Activated T-helper 1 cell treated with anti-CD3 and anti-CD28 coated beads, Interleukin-12 subunit alpha, Interleukin-12 subunit beta, Interleukin-2, Interleukin-4 antibody, amounts not matched to agents 30 ng/mL and 10 ng/mL and 1 ng/mL, durations not matched to agents 14 hours and 24 hours and 36 hours (primary cell): ENCODE measurements around the gene MYH10. TPM values are rescaled to one million over a fixed set of nuclear protein-coding genes. Genes with fewer than 3 reads are reported as not detected.

Experiments used
- DNase-seq: peaks from one replicate; pipeline ENCODE4 v3.0.0; 2021; ENCODE audit warnings: low spot score
- H3K27ac Mint-ChIP-seq: one replicate; pipeline ENCODE4 v1.8.0; 2021; ENCODE audit warnings: mild to moderate bottlenecking, mixed read lengths
- H3K27me3 Mint-ChIP-seq: one replicate; pipeline ENCODE4 v1.8.0; 2022; ENCODE audit warnings: mild to moderate bottlenecking, moderate library complexity, mixed read lengths; ENCODE audit not compliant: insufficient read depth
- H3K36me3 Mint-ChIP-seq: one replicate; pipeline ENCODE4 v1.8.0; 2021; ENCODE audit warnings: low read depth, mixed read lengths
- H3K4me1 Mint-ChIP-seq: one replicate; pipeline ENCODE4 v1.8.0; 2021; ENCODE audit warnings: low read depth, mixed read lengths
- H3K4me3 Mint-ChIP-seq: one replicate; pipeline ENCODE4 v1.8.0; 2021; ENCODE audit warnings: mild to moderate bottlenecking, moderate library complexity, mixed read lengths
- H3K9me3 Mint-ChIP-seq: one replicate; pipeline ENCODE4 v1.8.0; 2021; ENCODE audit warnings: mixed read lengths
- intact Hi-C: fragments of 100-400 bp; cut with micrococcal nuclease; formaldehyde crosslinking; loops from one replicate; pipeline ENCODE4 v1.15.1; 2024
- total RNA-seq: library from RNA; stranded (reverse); gene quantifications from 2 replicates; pipeline ENCODE4 v1.2.3, GENCODE V29; 2022

The MYH10 gene
- total RNA-seq, 1 donor from 2014 or later = 15.3 TPM

GRCh38 chr17:8618825-8619224 lies 11.7 kb downstream of the MYH10 start:
- H3K27me3 Mint-ChIP-seq = peaks cover 18% of the 10 kb centered on the region
- H3K4me3 Mint-ChIP-seq = no peak overlapping the region
- H3K27ac Mint-ChIP-seq = no peak overlapping the region
- DNase-seq = no peak
- intact Hi-C loops = no loop called here
- H3K9me3 Mint-ChIP-seq = no peaks in the 10 kb centered on the region
- H3K36me3 Mint-ChIP-seq = peaks cover 10% of the 10 kb centered on the region
- H3K4me1 Mint-ChIP-seq = peaks cover 18% of the 10 kb centered on the region

GRCh38 chr17:8614988-8615387 lies 15.5 kb downstream of the MYH10 start:
- no peak overlapping the region for H3K27ac Mint-ChIP-seq

DNA sequence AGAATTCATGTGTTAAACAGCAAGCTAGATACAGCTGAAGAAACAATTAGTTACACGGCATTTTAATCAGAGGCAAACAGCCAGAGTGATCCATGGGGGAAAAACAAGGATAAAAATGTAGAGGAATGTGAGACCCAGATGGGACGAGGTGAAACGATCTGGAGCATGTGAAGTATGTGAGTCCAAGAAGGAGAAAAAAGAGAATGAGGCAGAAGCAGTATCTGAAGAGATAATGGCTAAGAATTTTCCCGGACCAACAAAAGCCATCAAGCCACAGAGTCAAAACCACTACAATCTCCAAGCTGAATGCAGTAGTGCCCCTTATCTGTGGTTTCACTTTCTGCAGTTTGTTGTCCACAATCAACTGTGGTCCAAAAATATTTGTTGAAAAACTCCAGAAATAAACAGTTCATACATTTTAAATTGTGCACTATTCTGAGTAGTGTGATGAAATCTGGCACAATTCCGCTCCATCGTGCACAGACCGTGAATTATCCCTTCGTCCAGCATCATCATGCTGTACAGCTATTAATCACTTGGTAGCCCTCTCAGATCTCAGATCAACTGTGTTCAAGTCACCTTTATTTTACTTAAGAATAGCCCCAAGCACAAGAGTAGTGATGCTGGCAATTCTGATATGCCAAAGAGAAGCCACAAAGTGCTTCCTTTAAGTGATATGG lies 18.8 kb downstream of the MYH10 start:
- no peaks in the 10 kb centered on the region for H3K9me3 Mint-ChIP-seq
- no peaks in the 10 kb centered on the region for H3K4me1 Mint-ChIP-seq
- no peak for DNase-seq
- peaks cover 15% of the 10 kb centered on the region for H3K27me3 Mint-ChIP-seq
- intact Hi-C loops = no loop called here
- no peaks in the 10 kb centered on the region for H3K36me3 Mint-ChIP-seq
- H3K4me3 Mint-ChIP-seq = no peak overlapping the region
- no peak overlapping the region for H3K27ac Mint-ChIP-seq

More at GRCh38 chr17:8614988-8615387, 15.5 kb downstream of the MYH10 start:
- Mint-ChIP-seq H3K9me3 (no peaks in the 10 kb centered on the region), H3K27me3 (peaks cover 19% of the 10 kb centered on the region), H3K4me1 (no peaks in the 10 kb centered on the region), H3K4me3 (no peak overlapping the region), H3K36me3 (no peaks in the 10 kb centered on the region)
- intact Hi-C loops = no loop called here
- no peak for DNase-seq

DNA sequence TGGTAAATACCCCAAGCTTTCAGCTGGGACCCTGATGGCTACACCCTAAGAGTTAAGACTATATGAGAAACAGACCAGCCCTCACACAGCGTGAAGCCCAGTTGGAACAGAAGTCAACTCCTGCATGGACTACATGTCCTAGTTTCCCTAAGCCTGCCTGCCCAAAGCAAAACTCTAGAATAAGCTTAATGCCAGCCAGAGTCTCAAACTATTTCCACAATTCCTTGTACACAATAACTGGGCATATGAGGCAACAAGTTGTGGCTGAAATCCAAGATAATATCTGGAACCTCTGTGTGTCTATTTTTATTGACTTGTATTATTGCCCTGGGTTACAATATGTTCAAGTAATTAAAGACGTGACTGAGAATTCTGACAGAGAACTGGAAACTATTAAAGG lies 19.4 kb downstream of the MYH10 start:
- Mint-ChIP-seq H3K27ac (no peak overlapping the region), H3K4me1 (no peaks in the 10 kb centered on the region), H3K9me3 (no peaks in the 10 kb centered on the region), H3K36me3 (no peaks in the 10 kb centered on the region), H3K4me3 (no peak overlapping the region), H3K27me3 (peaks cover 14% of the 10 kb centered on the region)
- intact Hi-C loops = no loop called here
- no peak for DNase-seq

GRCh38 chr17:8610558-8610957 lies 20.0 kb downstream of the MYH10 start:
- Mint-ChIP-seq H3K9me3 (no peaks in the 10 kb centered on the region), H3K4me3 (no peak overlapping the region), H3K27me3 (peaks cover 16% of the 10 kb centered on the region), H3K36me3 (no peaks in the 10 kb centered on the region), H3K4me1 (no peaks in the 10 kb centered on the region), H3K27ac (no peak overlapping the region)
- no peak for DNase-seq
- intact Hi-C loops = no loop called here

- intact Hi-C loops = no loop called here
- Mint-ChIP-seq H3K4me3 (no peak overlapping the region), H3K9me3 (no peaks in the 10 kb centered on the region), H3K27ac (no peak overlapping the region), H3K27me3 (peaks cover 15% of the 10 kb centered on the region), H3K4me1 (no peaks in the 10 kb centered on the region), H3K36me3 (no peaks in the 10 kb centered on the region)
- no peak for DNase-seq
Observed at GRCh38 chr17:8609910-8610309, 20.6 kb downstream of the MYH10 start.

DNA sequence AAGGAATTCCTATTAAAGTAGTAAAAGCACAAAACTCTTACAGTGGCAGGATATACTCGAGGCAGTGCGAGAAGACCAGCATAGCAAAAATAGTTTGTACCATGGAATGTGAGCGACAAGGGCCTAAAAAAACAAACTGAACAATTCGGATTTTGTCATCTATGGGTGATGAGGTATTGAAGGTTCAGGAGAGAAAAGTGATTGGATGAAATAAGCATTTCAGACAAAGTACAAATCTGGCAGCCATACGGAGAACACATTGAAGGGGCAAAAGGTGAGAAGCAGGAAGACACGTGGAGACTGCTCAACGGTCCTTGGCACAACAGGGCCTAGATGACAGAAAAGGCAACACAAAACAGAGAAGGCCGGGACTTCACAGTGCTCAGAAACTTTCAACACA lies 22.5 kb downstream of the MYH10 start:
- H3K4me3 Mint-ChIP-seq = no peak overlapping the region
- intact Hi-C loops = no loop called here
- H3K27me3 Mint-ChIP-seq = peaks cover 14% of the 10 kb centered on the region
- DNase-seq = no peak
- no peak overlapping the region for H3K27ac Mint-ChIP-seq
- H3K4me1 Mint-ChIP-seq = no peaks in the 10 kb centered on the region
- H3K36me3 Mint-ChIP-seq = no peaks in the 10 kb centered on the region
- no peaks in the 10 kb centered on the region for H3K9me3 Mint-ChIP-seq

GRCh38 chr17:8606401-8606800 lies 24.1 kb downstream of the MYH10 start:
- no peak overlapping the region for H3K27ac Mint-ChIP-seq
- H3K36me3 Mint-ChIP-seq = no peaks in the 10 kb centered on the region
- H3K27me3 Mint-ChIP-seq = peaks cover 9% of the 10 kb centered on the region
- intact Hi-C loops = no loop called here
- H3K4me1 Mint-ChIP-seq = no peaks in the 10 kb centered on the region
- H3K9me3 Mint-ChIP-seq = no peaks in the 10 kb centered on the region
- no peak for DNase-seq
- no peak overlapping the region for H3K4me3 Mint-ChIP-seq

- Mint-ChIP-seq H3K4me3 (no peak overlapping the region), H3K36me3 (no peaks in the 10 kb centered on the region), H3K9me3 (no peaks in the 10 kb centered on the region), H3K27ac (no peak overlapping the region), H3K27me3 (peaks cover 5% of the 10 kb centered on the region), H3K4me1 (no peaks in the 10 kb centered on the region)
- intact Hi-C loops = no loop called here
- no peak for DNase-seq
Observed at GRCh38 chr17:8602679-8603078, 27.8 kb downstream of the MYH10 start.

DNA sequence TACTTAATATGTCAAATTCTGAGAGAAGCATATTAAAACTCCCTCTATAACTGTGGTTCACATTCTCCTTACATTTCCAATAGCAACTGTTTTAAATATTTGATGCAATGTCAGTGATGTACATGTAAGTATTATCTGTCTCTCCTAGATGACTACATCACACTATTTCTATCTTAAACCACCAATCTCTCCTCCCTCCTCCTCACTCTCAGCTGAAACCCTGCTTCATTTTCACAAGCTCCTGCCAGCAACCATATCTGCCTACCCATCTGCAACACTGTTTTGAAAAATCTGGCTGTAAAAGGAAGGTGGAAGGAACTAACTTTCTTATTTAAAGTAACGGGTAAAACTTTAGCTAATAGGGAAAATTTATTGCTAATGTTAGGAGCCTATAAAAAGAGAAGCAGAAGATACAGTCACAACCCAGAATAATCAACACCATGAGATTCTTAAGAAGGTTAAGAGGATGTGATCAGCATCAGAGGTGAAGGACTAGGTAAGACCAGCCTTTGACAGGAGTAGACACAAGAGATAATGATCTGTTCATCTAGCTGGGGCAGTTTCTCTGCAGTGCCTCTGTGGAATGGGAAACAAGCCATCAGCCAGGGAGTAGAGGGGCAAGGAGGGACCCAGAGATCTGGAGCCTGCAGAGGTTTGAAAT lies 31.0 kb downstream of the MYH10 start:
- H3K9me3 Mint-ChIP-seq = no peaks in the 10 kb centered on the region

DNA sequence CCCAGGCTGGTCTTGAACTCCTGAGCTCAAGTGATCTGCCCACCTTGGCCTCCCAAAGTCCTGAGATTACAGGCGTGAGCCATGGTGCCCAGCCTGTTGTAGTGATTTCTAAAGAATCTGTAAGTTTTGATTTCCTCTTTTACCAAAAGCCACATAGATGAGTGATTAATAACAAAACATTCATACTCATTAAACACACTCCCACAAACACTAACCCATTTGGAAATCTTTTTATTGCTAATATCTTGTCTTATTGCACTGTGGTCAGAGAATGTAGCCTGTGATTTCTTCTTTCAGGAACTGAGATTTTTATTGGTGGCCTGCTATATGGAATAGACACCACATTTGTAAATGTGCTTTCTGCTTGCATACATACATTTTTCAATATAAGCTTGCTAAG lies 31.6 kb downstream of the MYH10 start:
- no peaks in the 10 kb centered on the region for H3K9me3 Mint-ChIP-seq
- peaks cover 1% of the 10 kb centered on the region for H3K27me3 Mint-ChIP-seq
- H3K4me1 Mint-ChIP-seq = no peaks in the 10 kb centered on the region
- DNase-seq = no peak
- H3K27ac Mint-ChIP-seq = no peak overlapping the region
- no peak overlapping the region for H3K4me3 Mint-ChIP-seq
- intact Hi-C loops = no loop called here
- no peaks in the 10 kb centered on the region for H3K36me3 Mint-ChIP-seq

More for the DNA sequence above, 31.0 kb downstream of the MYH10 start:
- Mint-ChIP-seq H3K27me3 (peaks cover under 1% of the 10 kb centered on the region), H3K36me3 (no peaks in the 10 kb centered on the region), H3K4me1 (no peaks in the 10 kb centered on the region), H3K4me3 (no peak overlapping the region), H3K27ac (no peak overlapping the region)
- intact Hi-C loops = no loop called here
- no peak for DNase-seq

- no peak for DNase-seq
- Mint-ChIP-seq H3K9me3 (no peaks in the 10 kb centered on the region), H3K27ac (no peak overlapping the region), H3K4me1 (no peaks in the 10 kb centered on the region), H3K4me3 (no peak overlapping the region), H3K27me3 (peaks cover 1% of the 10 kb centered on the region), H3K36me3 (no peaks in the 10 kb centered on the region)
- intact Hi-C loops = no loop called here
Observed at GRCh38 chr17:8593830-8594229, 36.7 kb downstream of the MYH10 start.

- Mint-ChIP-seq H3K27ac (no peak overlapping the region), H3K4me3 (no peak overlapping the region), H3K4me1 (no peaks in the 10 kb centered on the region), H3K36me3 (no peaks in the 10 kb centered on the region), H3K27me3 (peaks cover 1% of the 10 kb centered on the region), H3K9me3 (no peaks in the 10 kb centered on the region)
- intact Hi-C loops = no loop called here
- DNase-seq = no peak
Observed at GRCh38 chr17:8593276-8593675, 37.2 kb downstream of the MYH10 start.
